Lower lobe of right lung (tissue), 2 donors: ENCODE results near the gene ARPIN. TPM values are rescaled to one million over a fixed set of nuclear protein-coding genes. Genes with fewer than 3 reads are reported as not detected.
"Not testable (repeated sequence)": the region's sequence is repeated elsewhere in the genome, so short reads cannot be mapped to it uniquely, and the experiment has no call there.

ENCODE experiments used
- ATAC-seq, 2 donors: fragments of 200-7000 bp; cut with Tn5 transposase; one replicate each; pipeline ENCODE4 v1.9.1; 2020 to 2022; ENCODE audit warnings: mild to moderate bottlenecking in 2 of 2, moderate library complexity in 2 of 2
- DNase-seq: peaks from one replicate; pipeline ENCODE4 v3.0.0-alpha.2; 2020
- H3K27ac ChIP-seq: fragments of 200-600 bp; one replicate; pipeline ENCODE4 v1.8.0; 2022
- H3K27me3 ChIP-seq: fragments of 200-600 bp; one replicate; pipeline ENCODE4 v1.8.0; 2022; ENCODE audit warnings: low read depth
- H3K36me3 ChIP-seq: fragments of 200-600 bp; one replicate; pipeline ENCODE4 v1.8.0; 2022; ENCODE audit warnings: mild to moderate bottlenecking
- H3K4me1 ChIP-seq: fragments of 200-600 bp; one replicate; pipeline ENCODE4 v1.8.0; 2022
- H3K4me3 ChIP-seq: fragments of 200-600 bp; one replicate; pipeline ENCODE4 v1.8.0; 2022; ENCODE audit warnings: mild to moderate bottlenecking
- H3K9me3 ChIP-seq: fragments of 200-600 bp; one replicate; pipeline ENCODE4 v1.8.0; 2022
- intact Hi-C: fragments of 100-400 bp; cut with DNase I; formaldehyde crosslinking; loops from one replicate; pipeline ENCODE4 v1.11.0; 2022
- total RNA-seq: library from RNA; stranded (reverse); fragmentation: NEBNext Ultra II Directional; extraction: Animal tissue kit (Norgen Biotek cat#: 25700); gene quantifications from one replicate; pipeline ENCODE4 v1.2.1, GENCODE V29; 2021
- TF ChIP-seq, protein P1 (sequence below): fragments of 200-600 bp; IDR thresholded peaks from one replicate; pipeline ENCODE4 v1.8.0; 2022; ENCODE audit warnings: antibody characterized with exemption, mild to moderate bottlenecking
- donor health status: DM: no; HTN: yes; CAD: no; lungs with severe emphysema.

ARPIN gene
- total RNA-seq, 1 donor from 2014 or later = 30.9 TPM

DNA sequence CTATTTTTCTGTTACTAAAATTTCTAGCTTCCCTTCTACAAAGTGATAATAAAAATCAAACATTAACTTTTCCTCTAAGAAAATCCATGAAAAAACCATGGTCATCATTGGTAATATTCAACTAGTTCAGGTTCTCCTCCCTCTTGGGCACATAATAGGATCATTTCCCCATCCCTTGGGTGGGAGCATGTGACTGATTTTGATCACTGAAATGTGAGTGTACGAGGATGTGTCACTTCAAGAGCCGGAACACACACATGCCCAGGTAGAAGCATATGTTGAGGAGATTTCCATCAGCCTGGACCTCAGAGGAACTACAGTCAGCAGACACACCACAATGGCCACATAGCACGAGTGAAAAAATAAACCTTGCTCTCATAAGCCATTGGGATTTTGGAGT is 55.1 kb downstream of the ARPIN start:
- no peaks in the 10 kb centered on the region for H3K9me3 ChIP-seq
- no peak overlapping the region for H3K4me3 ChIP-seq
- no peak for DNase-seq
- ATAC-seq = no peak
- peaks cover 42% of the 10 kb centered on the region for H3K36me3 ChIP-seq
- no peaks in the 10 kb centered on the region for H3K27me3 ChIP-seq
- no peaks in the 10 kb centered on the region for H3K4me1 ChIP-seq
- intact Hi-C loops = no loop called here
- TF ChIP-seq, protein P1, sequence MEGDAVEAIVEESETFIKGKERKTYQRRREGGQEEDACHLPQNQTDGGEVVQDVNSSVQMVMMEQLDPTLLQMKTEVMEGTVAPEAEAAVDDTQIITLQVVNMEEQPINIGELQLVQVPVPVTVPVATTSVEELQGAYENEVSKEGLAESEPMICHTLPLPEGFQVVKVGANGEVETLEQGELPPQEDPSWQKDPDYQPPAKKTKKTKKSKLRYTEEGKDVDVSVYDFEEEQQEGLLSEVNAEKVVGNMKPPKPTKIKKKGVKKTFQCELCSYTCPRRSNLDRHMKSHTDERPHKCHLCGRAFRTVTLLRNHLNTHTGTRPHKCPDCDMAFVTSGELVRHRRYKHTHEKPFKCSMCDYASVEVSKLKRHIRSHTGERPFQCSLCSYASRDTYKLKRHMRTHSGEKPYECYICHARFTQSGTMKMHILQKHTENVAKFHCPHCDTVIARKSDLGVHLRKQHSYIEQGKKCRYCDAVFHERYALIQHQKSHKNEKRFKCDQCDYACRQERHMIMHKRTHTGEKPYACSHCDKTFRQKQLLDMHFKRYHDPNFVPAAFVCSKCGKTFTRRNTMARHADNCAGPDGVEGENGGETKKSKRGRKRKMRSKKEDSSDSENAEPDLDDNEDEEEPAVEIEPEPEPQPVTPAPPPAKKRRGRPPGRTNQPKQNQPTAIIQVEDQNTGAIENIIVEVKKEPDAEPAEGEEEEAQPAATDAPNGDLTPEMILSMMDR = no peak
- H3K27ac ChIP-seq = no peak overlapping the region

DNA sequence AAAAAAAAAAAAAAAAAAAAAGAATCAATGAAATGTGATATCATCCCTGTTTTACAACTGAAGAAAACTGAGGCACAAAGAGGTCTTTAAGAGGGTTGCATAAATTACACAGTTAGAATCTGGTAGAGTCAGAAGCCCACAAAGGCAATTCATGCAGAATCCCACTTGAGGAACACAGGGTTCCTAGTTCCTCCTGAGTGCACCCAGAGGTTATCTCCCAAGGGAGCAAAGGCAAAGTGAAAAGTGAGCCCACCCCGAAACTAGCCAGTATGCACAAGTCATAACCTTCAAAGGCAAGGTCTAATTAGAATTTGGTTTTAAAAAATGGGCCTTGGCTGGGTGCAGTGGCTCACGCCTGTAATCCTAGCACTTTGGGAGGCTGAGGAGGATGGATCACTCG is 56.8 kb downstream of the ARPIN start:
- Histone ChIP-seq H3K36me3 (peaks cover 40% of the 10 kb centered on the region), H3K27me3 (no peaks in the 10 kb centered on the region)

DNA sequence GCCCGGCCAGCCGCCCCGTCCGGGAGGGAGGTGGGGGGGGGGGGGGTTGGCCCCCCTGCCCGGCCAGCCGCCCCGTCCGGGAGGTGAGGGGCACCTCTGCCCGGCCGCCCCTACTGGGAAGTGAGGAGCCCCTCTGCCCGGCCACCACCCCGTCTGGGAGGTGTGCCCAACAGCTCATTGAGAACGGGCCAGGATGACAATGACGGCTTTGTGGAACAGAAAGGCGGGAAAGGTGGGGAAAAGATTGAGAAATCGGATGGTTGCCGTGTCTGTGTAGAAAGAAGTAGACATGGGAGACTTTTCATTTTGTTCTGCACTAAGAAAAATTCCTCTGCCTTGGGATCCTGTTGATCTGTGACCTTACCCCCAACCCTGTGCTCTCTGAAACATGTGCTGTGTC is 57.9 kb downstream of the ARPIN start:
- H3K27me3 ChIP-seq, DNase-seq, H3K27ac ChIP-seq, ATAC-seq, H3K4me3 ChIP-seq, H3K4me1 ChIP-seq, intact Hi-C loops, H3K9me3 ChIP-seq: not testable (repeated sequence)
- H3K36me3 ChIP-seq = peaks cover 30% of the 10 kb centered on the region

More for the DNA sequence above, 56.8 kb downstream of the ARPIN start:
- H3K9me3 ChIP-seq = no peaks in the 10 kb centered on the region
- no peak overlapping the region for H3K27ac ChIP-seq
- TF ChIP-seq, protein P1 = no peak
- intact Hi-C loops = no loop called here
- no peaks in the 10 kb centered on the region for H3K4me1 ChIP-seq
- DNase-seq (no peak), ATAC-seq (no peak)
- H3K4me3 ChIP-seq = no peak overlapping the region

DNA sequence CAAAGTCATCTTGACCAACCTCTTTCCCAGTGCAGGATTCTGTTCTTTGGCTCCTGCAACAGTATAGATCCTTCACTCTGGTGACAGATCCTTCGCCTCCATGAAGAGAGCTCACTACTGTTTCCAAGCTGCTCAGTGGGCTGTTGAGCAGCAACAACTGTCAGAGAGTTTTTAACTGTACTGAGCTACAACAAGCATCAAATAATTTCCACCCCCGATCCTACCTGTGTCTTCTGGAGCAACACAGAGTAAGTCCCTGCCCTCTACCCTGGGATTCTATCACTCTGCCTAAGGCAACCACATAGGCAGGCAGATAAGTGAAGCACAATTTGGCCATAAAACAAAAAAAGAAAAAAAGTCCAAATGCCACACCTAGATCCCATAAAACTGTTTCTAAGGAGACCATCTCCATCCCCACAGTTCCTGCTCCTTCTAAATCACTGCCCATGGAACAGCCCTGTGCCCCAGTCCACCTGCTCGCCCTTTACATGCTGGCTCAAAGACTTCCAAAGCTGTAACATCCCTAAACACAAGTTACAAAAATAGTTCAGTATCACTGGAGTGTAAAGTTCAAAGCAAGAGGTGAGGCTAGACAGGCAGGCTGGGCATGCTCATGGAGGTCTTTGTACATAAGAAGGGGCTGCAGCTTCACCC is 60.3 kb downstream of the ARPIN start:
- Histone ChIP-seq H3K4me3 (no peak overlapping the region), H3K4me1 (no peaks in the 10 kb centered on the region), H3K27me3 (no peaks in the 10 kb centered on the region), H3K9me3 (no peaks in the 10 kb centered on the region), H3K27ac (no peak overlapping the region), H3K36me3 (peaks cover 20% of the 10 kb centered on the region)
- intact Hi-C loops = no loop called here
- no peak for DNase-seq
- no peak for ATAC-seq
- TF ChIP-seq, protein P1 = no peak

DNA sequence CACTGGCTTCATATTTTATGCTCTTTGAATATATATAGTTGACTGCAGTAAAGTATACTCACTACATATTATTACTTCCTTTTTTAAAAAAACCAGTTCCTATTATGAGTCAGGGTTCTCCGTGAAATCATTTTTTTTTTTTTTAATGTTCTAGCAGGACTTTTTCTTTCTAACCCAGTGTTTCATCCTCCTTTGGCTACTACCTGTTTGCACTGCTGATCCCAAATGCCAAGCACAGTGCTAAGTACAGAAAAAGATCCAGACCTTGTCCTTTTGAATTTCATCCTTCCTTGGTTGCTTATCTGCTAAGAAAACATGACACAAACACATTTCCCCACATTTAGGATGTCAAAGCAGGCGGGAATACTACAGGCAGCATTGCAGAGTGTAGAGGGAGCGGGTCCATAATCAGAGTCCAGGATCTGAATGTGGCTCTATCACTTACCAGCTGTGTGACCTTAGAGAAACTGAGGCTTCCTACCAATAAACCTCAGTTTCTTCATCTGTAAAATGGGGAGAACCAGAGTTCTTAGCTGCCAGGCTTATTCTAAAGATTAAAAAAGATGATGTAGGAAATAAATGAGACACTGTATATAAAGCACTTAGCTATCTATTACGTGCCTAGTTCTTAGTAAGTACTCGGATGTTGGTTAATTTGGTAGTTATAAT is 60.9 kb downstream of the ARPIN start:
- peak in 1 of 2 donors; percentile 52 for ATAC-seq
- no peak for DNase-seq
- Histone ChIP-seq H3K27me3 (no peaks in the 10 kb centered on the region), H3K9me3 (no peaks in the 10 kb centered on the region), H3K4me3 (no peak overlapping the region), H3K4me1 (no peaks in the 10 kb centered on the region), H3K36me3 (peaks cover 26% of the 10 kb centered on the region), H3K27ac (no peak overlapping the region)
- TF ChIP-seq, protein P1 = no peak
- intact Hi-C loops = no loop called here

DNA sequence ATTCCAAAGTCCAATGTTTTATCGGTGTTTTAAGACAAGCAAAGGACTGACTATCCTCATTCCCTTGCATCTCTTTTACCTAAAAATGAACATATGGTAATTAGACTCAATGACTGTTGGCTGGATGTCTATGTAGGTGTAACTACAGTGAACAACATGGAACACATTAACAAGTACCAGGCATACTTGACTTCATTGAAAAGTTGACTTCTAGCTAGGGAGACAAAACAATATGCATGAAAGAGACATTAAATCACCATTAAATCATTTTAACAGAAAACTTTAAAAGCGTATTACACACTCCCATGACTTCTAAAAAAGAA is 63.8 kb downstream of the ARPIN start:
- H3K9me3 ChIP-seq = no peaks in the 10 kb centered on the region
- H3K36me3 ChIP-seq = peaks cover 31% of the 10 kb centered on the region
- TF ChIP-seq, protein P1 = no peak
- no peaks in the 10 kb centered on the region for H3K27me3 ChIP-seq
- ATAC-seq (no peak), DNase-seq (no peak)
- H3K27ac ChIP-seq = no peak overlapping the region
- H3K4me1 ChIP-seq = no peaks in the 10 kb centered on the region
- intact Hi-C loops = no loop called here
- H3K4me3 ChIP-seq = no peak overlapping the region
